Dedifferentiated amniotic fluid mesenchymal stem cell (primary cell): Measurements from ENCODE around the gene GPHN.

Source experiments
- DNase-seq: peaks from one replicate; pipeline ENCODE4 v3.0.0-alpha.2; 2016; ENCODE audit errors: extremely low spot score

Gene GPHN

DNA sequence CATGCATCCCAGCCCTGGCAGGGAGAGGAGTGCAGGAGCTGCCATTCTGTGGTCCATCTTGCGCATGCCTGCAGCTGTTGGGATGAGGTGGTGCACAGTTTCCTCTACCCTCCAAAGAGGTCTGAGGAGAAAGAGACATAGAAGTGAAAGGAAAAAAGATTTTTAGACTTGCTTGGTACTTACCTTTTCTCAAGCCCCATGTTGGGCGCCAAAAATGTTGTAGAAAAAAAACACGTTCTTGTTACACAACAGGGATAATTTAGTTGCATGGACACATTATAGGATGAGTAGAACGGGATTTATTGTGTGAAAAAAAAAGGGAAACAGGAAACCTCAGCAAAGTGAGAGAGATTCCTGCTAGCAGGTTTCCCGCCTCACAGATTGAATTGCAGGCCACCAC is 436.9 kb downstream of the GPHN start:
- no peak for DNase-seq

DNA sequence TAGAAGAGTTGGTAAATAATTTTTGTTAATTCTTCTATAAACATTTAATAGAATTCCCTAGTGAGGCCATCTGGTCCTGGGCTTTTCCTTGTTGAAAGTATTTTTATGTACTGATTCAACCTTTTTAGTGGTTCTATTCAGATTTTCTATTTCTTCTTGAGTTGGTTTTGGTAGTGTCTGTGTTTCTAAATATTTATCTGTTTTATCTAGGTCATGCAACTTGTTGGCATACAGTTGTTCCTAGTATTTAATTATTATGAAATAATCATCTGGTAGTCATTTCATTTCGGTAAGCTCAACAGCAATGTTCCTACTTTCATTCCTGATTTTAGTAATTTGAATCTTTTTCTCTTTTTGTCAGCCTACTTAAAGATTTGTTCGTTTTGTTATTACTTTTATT is 447.2 kb downstream of the GPHN start:
- no peak for DNase-seq

DNA sequence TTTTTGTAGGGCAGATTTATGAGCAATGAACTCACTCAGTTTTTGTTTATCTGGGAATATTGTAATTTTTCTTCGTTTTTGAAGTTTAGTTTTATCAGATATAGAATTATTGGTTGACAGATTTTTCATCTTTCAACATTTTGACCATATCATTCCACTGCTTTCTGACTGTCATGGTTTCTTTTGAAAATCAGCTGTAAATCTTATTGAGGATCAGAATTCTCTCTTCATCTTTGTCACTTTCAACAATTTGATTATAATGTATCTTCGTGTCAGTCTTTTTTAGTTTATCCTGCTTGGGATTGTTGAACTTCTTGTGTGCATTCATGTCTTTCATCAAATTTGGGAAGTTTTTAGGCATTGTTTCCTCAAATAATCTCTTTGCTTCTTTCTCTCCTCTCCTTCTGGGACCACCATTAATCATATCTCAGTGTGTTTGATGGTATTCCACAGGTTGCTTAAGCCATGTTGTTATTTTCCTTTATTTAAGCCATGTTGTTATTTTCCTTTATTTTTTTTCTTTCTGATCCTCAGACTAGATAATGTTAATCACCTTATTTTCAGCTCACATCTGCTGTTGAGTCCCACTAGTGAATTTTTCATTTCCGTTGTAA is 451.6 kb downstream of the GPHN start:
- DNase-seq, result no peak

DNA sequence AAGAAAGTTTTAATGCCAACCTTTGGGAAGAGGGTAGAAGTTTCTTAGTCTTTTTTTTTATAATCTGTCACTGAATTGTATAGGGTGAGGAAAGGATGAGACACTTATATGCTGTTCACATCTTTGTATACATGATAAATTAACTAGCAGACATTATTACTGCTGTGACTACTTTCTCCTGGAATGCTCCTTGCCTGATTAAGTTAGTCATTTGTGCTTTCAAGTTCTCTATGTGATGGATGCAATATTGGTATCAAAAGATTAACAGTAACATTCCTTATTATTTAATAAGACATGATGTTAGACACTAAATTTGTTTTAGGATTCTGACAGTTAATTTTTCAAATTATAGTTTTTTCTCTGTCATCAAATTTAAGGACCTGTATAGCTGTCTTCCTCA is 457.9 kb downstream of the GPHN start:
- no peak for DNase-seq

DNA sequence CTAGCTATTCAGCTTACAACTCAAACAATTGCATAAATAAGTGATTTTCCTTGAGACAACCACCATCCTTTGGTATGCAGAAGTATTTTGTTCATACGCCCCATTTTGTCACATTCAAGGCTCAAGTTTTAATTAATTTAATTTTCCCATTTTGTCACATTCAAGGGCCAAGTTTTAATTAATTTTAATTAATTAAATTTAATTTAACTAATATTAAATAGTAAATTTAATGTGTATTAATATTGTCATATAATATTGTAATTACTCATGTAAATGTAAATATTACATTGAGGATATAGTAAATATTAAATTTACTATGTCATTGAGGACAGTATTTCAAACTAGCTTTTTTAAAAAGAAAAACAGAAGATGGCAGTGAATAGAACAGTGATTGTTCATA is 464.5 kb downstream of the GPHN start:
- no peak for DNase-seq

DNA sequence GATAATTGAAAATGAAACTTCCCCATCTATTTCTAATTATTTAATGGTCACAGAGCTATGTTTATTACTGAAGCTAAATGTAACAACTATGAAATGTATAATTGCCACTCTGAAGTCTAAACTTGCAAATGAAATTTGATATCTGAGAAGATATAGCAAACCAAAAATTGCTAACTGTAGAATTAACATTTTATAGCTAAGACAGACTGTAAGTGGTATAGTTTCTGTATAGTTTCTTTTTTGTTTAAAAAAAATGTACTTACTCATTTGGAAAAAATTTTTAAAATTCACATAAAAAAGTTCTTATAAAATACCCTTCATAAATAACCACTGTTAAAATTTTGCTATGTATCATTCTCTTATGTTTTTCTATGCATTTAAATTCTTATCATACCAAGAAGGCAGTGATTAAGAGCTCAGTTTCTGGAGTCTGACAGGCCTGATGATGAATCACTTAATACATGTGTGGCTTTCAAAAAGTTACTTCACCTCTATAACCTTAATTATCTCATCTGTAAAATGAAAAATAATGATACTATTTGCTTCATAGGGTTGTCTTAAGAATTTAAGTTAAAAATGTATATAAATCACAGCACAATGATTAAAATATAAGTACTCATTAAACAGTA is 466.6 kb downstream of the GPHN start:
- peak; percentile 36 for DNase-seq

DNA sequence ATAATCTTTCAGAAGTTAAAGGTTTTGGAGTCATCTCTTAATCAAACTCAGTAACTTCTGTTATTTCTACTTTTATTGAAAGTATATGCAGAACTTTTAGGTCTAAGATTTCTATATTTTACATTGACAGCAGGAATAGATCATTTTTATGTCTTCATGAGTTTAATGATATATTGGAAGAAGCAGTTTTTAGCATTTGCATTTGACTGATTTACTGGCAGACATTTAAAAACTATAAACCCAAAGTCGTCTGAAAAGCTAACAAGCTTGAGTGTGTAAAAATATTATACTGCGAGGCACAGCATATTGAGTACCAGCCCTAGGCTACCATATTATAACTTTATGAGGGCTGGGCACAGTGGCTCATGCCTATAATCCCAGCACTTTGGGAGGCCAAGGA is 467.3 kb downstream of the GPHN start:
- DNase-seq, result no peak

DNA sequence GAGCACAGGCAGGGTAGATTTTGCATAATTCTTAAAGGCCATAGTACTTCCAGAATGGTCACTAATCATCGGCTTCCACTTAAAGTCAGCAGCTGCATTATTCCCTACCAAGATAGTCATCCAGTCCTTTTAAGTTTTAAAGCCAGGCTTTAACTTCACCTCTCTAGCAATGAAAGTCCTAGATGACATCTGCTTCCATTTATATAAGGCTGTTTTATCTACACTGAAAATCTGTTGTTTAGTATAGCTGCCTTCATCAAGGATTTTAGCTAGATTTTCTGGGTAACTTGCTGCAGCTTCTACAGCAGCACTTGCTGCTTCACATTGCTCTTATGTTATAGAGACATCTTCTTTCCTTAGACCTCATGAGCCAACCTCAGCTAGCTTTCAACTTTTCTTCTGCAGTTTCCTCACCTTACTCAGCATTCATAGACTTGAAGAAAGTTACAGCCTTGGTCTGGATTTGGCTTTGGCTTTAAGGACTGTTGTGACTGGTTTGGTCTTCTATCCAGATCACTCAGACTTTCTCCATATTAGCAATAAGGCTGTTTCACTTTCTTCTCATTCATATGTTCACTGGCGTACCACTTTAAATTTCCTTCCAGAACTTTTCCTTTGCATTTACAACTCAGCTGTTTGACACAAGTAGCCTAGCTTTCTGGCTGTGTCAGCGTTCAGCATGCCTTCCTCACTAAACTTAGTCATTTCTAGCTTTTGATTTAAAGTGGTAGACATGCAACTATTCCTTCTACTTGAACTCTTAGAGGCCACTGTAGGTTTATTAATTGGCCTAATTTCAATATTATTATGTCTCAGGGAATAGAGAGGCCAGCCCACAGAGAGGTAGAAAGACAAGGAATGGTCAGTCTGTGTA is 471.4 kb downstream of the GPHN start:
- no peak for DNase-seq

DNA sequence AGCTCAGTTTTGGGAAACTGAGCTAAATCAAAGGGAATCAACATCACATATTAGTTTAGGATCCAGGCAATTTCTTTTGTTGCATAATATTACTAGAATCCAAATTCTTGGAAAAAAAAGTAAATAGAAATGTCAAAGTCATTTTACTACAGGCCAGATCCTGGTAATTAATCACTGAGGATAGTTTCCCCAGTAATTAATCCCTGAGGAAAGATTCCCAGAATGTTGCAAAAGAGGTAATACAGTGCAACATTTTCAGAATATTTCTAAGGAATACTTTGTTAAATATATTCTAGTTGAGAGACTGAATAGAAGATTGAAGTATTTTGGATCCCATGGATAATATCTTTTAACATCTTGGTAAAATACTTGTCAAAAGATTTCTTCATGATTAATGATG is 474.3 kb downstream of the GPHN start:
- no peak for DNase-seq

DNA sequence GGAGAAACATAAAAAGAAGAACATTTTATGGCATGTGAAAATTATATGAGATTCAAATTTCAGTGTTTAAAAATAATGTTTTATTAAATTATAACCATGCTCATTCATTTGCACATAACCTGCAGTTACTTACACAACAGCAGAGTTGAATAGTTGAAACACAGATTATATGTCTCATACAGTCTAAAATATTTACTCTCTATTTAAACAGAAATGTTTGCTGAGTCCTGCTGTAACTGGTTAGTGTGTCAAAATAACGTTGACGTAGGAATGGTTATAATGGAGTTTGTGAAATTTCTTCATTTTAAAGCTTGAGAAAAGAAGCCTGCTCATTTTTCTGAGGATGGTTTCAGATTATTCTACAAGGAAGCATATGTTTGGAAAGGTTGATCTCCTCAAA is 484.8 kb downstream of the GPHN start:
- no peak for DNase-seq

DNA sequence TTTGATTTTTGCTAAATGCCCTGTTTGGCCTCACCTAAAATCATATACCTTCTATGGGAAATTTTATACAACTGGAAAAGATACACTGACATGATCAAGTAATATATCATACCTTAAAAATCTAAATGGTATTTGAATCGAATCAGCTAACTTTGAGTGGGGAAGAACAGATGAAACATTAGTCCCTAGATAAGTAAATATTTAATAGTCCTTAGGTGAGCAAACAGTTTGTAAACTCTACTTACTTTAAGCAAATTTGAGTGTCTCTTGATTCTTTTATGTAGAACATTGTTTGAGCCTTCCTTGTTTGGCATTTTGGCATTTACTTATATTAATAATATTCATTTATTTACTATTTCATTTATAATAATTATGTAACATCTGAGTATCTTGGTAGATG is 485.6 kb downstream of the GPHN start:
- DNase-seq, result no peak

DNA sequence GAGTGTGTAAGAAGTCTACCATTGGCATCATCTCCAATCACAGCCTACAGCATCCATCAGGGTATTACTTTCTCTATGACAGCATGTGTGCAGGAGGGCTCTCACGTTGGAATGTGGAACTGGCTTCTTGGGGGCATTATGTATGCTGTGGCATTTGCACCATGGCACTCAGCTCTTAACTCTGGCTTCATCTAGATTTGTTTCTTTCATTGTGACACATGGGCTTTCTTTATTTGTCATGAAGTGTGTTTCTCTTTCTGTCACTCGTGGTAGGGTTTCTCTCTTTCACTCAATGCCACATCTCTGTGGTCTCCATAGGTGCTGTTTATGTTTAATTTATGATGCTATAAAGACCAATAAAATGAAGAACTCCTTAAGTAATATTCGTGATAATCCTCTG is 490.1 kb downstream of the GPHN start:
- DNase-seq, result no peak

DNA sequence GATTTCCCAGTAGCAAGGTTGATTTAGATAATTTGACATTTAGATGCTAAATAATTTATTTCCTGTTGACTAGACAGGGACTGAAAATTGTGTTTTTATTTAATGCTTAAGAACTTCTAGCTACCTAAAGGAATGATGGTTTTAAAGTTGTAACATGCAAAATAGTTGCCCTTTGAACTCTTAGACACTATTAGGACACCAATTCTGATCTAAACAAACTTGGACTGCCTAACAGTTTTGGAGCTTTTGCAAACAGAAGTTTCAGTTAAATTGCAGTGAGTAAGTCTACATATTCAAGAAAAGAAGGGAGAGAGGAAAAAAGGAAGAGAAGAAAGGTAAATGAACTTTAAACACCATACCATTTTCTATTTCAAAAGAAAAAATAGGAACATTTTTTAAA is 492.0 kb downstream of the GPHN start:
- DNase-seq, result no peak

DNA sequence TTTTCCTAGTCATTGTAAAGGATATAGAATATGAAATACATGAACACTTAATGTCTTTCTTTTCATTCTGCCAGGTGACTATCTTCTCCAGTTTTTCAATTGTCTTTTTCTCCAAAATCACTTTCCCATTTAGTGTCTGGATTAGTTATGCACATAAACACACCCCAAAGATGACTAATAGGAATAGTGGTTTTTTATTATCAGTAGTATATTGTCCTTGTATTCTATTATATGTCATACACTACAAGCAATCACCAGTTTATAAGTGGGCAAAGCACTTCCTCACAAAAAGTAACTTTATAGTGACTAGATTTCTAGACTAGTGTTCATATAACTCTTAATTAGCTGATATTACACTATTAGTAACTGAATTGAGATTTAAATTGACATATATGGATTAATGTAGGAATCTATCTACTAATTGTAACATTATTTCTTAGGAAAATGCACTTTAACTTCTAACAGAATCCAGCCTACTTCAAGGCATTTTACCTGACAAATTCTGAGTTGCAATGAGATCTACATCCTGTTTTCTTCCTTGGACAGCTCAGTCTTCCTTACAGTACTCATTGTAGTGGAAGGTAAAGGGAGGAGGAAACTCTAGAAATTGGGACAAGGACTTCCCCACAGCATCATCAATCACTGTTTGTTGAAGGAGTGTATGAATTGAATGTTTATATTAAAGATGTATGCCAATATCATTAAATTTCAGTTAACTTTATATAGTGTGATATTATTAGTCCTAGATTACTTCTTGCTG is 495.2 kb downstream of the GPHN start:
- no peak for DNase-seq

DNA sequence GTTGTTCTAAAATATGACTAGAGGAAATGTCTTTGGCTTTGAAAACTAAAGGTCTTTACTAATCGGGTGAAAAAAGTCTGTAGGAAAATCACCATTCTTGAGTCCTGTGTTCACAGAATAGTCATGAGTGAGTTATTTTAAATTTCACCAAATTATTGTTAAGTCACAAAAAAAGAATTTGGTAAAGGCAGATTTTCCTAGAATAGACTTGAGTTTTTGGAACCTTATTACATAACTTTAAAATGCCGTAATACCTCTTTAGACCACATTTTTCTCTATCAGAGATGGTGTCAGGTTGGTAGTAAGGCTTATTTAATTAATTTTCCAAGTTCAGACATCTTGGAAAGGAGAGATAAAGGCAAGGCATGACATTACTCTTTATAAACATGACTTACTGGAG is 496.6 kb downstream of the GPHN start:
- DNase-seq, result no peak

DNA sequence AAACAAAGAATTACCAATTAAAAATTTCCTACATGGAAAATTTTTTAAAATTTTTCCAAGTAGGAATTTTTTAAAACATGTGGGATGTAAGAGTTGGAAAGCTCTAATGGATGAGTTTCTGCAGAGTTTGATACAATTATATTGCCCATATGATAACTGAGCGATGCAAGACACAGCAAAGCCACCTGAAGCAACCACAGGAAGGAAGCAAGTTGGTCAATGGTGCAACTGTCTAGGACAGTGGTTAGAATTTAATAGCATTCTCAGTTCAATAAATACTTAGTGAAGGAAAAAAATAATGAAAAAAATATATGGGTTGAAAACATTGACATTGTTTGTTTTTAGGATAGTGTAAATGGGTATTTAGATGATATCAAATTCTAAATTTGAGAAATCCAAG is 502.7 kb downstream of the GPHN start:
- no peak for DNase-seq

DNA sequence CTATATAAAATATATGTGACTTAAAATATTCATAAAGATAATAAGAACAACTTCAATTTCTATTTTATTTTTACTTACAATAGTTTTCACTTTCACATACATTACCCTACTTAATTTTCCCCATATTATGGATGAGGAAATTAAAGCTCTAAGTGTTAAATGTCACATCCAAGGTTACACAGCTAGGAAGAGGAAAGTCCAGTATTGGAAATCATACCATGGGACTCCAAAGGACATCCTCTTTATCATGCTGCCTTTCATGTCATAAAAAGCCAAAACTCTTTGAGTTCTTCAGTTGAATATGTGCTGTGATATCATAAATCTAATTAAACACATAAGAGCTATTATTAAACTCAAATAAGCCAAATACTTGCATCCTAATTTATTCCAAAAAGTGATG is 508.9 kb downstream of the GPHN start:
- DNase-seq, result no peak

DNA sequence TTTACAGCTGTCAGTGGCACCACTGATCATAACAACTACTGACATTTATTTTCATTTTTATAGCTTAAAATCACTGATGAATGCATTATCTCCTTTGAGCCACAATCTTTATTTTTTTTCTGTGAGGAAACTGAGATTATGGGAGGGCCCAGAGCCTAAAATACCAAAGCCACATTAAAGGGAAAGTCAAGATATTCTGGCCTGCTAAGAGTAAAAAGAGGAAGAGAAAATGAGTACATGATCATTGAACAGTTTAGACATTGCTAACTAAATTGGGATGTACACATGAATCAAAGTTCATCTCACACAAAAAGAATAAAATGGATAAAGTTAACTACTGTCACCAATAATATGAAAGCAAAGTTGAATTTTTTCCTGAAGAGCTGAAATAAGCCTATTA is 510.8 kb downstream of the GPHN start:
- DNase-seq, result no peak

DNA sequence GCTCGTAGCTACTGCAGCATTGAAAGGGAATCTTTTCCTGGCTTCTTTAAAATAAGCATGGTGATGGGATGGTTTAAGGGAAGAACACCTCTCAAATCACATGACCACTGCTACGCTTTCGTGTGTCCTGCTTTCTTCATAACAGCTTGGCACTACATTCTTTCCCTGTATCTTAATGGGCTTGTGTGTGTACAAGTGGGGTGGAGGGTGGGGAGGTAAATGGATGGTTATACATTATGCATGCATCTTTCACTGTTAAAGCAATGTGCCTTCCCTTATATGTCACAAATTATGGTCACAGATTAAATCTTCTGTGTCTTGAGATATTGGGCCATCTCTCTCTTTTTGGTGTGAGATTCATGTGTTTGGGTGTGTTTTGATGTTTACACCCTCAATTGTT is 511.8 kb downstream of the GPHN start:
- no peak for DNase-seq

DNA sequence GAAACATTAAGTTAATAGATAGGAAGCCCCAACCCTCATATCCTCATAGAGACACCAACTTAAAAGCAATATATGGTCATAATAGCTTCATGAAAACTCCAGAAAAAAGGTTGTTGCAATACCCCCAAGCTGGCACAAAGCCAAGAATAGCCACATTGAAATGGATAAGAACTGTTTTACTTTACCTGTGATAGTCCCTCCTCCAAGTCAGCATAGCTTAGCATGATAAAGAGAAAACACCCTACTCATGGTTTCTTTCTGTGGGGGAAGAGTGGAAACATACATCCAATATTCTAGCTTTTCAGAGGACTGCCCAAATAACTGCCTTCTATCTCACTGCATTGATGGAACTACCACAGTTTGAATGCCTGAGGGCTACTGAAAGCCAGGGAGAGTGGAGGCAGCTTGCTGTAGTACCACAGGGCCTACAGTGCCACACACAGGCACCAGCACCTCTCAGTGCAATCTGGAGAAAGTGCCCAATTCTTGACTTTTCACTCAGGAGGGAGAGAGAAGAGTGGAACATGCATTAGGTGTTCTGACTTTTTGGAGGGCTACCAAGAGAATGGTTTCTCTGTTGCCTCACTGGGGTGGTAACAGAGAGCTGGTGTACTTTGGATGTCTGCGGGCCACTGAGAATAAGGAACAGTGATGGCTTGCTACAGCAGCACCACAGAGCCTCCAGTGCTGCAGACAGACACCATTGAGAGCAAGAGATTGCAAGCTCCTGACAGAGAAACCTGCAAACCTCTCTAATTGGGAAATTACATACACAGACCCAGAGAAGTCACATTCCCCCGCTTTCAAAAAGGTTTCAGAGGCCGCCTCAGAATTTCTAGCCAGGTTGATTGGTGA is 524.2 kb downstream of the GPHN start:
- no peak for DNase-seq

DNA sequence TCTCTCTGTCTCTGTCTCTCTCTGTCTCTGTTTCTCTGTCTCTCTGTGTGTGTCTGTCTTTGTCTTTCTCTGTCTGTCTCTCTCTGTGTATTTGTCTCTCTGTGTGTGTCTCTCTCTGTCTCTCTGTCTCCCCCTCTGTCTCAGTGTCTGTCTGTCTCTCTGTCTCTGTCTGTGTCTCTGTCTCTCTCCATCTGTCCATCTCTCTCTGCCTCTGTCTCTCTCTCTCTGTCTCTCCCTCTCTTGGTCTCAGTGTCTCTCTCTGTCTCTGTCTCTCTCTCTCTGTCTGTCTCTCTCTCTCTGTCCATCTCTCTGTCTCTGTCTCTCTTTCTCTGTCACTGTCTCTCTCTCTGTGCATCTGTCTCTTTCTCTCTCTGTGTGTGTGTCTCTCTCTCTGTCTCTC is 537.5 kb downstream of the GPHN start:
- no peak for DNase-seq

DNA sequence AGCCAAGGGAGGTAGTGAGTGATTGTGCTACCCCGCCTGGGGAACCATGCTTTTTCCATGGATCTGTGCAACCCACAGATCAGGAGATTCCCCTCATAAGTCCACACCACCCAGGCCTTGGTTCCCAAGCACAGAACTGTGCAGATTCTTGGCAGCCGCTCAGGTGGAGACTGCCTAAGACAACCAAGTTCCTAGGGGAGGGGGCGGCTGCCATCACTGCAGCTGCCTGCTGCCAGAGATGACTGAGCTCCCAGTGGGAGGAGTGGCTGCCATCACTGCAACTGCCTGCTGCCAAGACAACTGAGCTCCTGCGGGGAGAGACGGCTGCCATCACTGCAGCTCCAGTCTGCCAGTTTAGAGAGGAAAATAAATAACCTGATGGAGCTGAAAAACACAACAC is 542.9 kb downstream of the GPHN start:
- DNase-seq, result no peak
